Measurements from ENCODE around the gene CA9. TPM values are rescaled to one million over a fixed set of nuclear protein-coding genes. Genes with fewer than 3 reads are reported as not detected.
A peak's percentile ranks its signal among the peaks of the same experiment; 100 is the strongest.

CA9 gene
- total RNA-seq, 1 donor from 2014 or later = not detected

DNA sequence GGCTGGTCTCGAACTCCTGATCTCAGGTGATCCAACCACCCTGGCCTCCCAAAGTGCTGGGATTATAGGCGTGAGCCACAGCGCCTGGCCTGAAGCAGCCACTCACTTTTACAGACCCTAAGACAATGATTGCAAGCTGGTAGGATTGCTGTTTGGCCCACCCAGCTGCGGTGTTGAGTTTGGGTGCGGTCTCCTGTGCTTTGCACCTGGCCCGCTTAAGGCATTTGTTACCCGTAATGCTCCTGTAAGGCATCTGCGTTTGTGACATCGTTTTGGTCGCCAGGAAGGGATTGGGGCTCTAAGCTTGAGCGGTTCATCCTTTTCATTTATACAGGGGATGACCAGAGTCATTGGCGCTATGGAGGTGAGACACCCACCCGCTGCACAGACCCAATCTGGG lies 1.5 kb downstream of the CA9 start:
- DNase-seq (ENCODE audit: low read depth) = no peak

DNA sequence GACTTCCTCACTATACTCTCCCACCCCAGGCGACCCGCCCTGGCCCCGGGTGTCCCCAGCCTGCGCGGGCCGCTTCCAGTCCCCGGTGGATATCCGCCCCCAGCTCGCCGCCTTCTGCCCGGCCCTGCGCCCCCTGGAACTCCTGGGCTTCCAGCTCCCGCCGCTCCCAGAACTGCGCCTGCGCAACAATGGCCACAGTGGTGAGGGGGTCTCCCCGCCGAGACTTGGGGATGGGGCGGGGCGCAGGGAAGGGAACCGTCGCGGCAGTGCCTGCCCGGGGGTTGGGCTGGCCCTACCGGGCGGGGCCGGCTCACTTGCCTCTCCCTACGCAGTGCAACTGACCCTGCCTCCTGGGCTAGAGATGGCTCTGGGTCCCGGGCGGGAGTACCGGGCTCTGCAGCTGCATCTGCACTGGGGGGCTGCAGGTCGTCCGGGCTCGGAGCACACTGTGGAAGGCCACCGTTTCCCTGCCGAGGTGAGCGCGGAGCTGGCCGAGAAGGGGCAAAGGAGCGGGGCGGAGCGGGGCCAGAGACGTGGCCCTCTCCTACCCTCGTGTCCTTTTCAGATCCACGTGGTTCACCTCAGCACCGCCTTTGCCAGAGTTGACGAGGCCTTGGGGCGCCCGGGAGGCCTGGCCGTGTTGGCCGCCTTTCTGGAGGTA lies 2.1 kb downstream of the CA9 start:
- DNase-seq (ENCODE audit: low read depth) = no peak

DNA sequence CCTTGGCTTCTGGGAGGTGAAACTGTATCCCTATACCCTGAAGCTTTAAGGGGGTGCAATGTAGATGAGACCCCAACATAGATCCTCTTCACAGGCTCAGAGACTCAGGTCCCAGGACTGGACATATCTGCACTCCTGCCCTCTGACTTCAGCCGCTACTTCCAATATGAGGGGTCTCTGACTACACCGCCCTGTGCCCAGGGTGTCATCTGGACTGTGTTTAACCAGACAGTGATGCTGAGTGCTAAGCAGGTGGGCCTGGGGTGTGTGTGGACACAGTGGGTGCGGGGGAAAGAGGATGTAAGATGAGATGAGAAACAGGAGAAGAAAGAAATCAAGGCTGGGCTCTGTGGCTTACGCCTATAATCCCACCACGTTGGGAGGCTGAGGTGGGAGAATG lies 5.4 kb downstream of the CA9 start:
- DNase-seq (ENCODE audit: low read depth) = no peak

DNA sequence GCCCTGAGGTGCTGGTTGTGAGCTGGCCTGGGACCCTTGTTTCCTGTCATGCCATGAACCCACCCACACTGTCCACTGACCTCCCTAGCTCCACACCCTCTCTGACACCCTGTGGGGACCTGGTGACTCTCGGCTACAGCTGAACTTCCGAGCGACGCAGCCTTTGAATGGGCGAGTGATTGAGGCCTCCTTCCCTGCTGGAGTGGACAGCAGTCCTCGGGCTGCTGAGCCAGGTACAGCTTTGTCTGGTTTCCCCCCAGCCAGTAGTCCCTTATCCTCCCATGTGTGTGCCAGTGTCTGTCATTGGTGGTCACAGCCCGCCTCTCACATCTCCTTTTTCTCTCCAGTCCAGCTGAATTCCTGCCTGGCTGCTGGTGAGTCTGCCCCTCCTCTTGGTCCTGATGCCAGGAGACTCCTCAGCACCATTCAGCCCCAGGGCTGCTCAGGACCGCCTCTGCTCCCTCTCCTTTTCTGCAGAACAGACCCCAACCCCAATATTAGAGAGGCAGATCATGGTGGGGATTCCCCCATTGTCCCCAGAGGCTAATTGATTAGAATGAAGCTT lies 6.1 kb downstream of the CA9 start:
- no peak for DNase-seq (ENCODE audit: low read depth)

DNA sequence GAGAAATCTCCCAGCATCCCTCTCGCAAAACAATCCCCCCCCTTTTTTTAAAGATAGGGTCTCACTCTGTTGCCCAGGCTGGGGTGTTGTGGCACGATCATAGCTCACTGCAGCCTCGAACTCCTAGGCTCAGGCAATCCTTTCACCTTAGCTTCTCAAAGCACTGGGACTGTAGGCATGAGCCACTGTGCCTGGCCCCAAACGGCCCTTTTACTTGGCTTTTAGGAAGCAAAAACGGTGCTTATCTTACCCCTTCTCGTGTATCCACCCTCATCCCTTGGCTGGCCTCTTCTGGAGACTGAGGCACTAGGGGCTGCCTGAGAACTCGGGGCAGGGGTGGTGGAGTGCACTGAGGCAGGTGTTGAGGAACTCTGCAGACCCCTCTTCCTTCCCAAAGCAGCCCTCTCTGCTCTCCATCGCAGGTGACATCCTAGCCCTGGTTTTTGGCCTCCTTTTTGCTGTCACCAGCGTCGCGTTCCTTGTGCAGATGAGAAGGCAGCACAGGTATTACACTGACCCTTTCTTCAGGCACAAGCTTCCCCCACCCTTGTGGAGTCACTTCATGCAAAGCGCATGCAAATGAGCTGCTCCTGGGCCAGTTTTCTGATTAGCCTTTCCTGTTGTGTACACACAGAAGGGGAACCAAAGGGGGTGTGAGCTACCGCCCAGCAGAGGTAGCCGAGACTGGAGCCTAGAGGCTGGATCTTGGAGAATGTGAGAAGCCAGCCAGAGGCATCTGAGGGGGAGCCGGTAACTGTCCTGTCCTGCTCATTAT lies 6.8 kb downstream of the CA9 start:
- DNase-seq (ENCODE audit: low read depth) = peak; percentile 76

DNA sequence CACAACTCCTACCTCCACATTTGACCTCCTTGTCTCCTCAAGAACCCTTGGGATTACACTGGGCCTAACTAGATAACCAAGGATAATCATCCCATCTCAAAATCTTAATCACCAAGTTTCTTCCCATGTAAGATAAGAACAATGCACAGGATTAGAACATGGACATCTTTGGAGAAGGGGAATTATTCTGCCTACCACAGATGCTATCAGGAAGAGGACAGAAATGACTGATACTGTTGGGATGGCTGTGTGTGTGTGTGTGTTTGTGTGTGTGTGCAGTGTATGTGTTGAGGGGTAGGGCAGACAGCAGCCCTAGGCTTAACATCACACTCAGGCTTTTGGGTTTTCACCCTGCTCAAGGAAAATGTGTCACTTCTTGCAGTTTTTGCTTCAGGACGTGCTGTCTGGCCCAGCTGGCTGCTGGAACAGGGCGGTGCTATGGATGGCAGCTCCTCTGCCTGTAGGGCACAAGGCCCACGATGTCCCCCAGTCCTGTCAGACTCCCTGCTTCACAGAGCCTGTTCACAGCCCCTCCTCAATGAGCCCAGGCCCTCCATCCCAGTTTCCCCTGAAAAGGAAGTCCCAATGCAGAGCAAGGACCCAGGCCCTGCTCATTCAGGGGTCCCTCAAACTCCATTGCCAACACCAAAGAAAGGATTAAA lies 7.7 kb downstream of the CA9 start:
- DNase-seq (ENCODE audit: low read depth) = peak; percentile 76

DNA sequence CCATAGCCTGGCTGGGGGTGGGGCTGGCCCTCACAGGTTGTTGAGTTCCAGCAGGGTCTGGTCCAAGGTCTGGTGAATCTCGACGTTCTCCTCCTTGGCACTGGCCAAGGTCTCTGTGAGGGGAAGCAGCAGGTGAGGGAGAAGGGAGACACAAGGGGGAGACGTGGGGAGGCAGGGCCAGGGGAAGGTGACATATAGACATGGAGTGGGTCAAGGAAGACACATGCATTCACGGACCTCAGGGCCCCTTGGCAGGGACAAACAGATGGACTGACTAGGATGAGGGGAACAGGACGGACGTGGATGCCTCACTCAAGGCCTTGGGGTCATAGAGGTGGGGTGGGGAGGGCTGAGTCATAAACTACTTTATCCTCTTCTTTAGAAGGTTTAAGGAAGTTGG lies 8.3 kb downstream of the CA9 start:
- DNase-seq (ENCODE audit: low read depth) = peak; percentile 75

DNA sequence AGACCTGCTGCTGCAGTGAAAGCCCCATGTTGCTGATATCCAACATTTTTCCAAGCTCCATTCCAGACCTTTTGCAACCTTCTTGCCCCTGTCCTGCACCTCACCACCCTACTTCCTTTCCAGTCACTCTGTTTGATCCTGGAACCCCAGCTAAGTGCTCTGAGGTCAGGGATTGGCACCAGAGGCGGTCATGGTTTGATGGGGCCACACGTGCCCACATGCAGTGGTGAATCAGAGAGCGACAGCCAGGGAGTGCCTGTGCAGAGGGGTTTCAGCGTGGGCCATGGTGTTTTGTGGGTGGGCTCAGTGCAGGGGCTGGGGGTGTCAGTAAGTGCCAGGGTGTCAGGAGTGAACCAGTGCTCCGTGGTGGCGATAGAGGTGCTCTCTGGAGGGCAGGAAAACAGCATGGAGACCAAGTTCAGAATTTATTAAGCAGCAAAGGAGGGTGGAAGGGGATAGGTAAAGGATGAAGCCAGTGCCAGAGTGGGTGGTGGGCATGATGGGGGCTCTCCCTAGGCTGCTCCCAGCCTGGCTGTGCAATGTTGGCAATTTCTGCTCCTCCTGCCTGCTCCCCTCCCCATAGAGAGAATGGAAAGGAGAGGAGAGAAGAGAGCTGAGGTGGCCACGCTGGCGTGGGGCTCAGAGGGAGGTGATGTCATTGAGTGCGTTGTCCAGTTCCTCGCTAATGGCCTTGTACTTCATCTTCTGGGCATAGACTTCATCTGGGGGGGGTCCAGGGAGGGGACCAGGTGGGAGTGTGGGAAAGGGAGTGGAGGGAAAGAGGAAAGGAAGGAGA lies 9.0 kb downstream of the CA9 start:
- peak; percentile 43 for DNase-seq (ENCODE audit: low read depth)

DNA sequence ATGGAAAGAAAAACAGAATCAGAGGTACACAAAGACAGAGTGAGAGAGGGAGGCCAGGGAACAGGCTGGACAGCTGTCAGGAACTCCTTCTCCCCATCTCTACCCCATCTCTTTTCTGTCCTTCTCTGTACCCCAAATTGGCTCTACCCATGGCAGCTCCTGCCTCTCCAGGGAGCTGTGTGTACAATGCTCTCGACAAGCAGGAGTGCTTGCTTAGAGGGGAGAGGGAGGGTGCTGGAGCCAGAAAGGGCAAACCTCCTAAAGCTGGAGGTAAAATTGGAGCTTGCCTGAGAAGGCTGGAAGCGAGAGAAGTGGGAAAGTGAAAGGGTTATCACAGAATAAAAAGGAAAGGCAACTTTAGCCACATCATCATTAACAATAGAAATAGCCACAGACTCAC lies 9.6 kb downstream of the CA9 start:
- DNase-seq (ENCODE audit: low read depth) = no peak

DNA sequence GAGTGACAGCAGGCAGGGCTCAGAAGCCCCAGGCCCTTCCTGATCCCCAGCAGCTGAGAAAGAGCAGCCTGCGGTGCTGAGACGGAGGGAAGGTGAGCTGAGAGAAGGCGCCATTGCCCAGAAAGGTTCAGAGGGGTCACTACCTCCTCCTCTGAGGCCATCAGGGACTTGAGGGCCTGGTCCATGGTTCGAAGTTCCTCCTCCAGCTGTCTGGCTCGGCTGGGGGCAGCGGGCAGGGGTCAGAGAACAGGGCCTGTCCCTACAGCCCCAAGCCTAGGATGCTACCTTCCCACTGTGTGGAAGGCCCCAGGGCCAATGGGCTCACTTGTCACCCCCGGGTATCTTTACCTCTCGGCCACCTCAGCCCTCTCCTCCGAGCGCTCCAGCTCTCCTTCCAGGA lies 11.2 kb downstream of the CA9 start:
- no peak for DNase-seq (ENCODE audit: low read depth)

DNA sequence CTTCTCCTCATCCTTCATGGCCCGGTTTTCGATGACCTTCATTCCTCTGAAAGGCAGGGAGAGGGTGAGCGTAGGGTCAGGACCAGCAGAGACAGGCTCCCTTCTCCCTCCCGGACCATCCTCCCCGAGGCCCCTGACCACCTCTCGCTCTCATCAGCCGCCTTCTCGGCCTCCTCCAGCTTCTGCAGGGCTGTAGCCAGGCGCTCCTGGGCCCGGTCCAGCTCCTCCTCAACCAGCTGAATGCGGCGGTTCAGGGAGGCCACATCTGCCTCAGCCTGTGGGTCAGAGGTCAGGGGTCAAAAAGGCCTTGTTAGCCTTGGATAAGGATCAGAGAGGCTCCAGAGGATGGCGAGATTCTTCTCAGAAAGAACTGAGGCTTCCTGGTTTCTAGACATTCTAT lies 11.8 kb downstream of the CA9 start:
- DNase-seq (ENCODE audit: low read depth) = no peak

DNA sequence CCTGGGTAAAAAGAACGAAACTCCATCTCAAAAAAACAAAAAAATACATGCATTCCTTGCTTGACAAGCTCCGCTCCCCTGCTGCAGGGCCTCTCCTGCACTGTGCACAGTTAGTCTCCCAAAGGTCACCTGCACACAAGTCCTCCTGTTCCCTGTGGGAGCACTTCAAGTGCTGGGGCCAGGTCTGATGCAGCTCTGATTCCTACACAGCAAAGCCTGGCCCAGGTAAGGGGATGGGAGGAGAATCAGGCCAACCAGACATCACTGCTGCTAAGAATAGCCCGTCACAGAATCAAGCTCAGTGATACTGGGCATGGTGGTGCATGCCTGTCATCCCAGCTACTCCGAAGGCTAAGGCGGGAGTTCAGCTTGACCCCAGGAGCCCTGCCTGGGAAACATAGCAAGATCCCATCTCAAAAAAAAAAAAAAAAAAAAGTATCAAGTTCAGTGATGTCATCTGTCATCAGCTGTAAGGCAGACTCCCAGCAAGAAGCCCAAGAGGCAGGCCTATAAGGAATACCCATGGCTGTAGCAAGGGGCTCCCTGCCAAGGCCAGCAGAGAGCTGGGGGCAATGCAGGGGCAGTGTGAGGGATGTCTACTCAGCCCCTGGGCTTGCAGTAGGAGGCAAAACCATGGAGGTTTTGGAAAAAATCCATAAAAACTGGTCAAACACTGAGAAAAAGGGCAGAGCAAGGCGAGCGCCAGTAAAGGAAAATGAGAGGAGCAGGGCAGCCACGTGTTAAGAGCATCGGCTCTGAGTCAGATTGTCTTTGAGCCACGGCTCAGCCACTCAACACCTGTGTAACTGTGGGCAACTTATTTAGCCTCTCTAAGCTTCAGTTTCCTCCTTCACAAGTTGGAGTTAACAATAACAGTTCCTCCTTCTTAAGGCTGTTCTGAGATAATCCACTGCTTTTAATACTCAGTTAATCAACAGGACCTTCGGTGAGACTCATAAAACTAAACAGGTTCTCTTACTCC lies 12.8 kb downstream of the CA9 start:
- peak; percentile 64 for DNase-seq (ENCODE audit: low read depth)

DNA sequence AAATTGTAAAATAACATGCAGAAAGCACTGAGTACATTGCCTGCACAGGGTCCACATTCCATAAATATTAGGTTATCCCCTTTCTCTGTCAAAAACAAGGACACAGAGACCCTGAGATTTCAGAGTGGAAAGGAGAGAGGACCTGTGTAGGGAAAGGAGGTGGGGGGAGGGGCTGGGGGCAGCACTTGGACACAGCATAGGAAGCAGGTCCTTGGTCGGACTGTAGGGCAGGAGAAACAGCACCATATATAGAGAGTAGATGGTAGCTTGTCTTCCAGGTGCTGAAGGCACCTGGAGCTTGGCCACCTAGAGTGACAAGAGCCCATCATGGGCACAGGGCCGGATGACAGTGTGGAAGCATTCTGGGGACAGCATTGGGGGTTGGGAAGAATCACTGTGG lies 13.6 kb downstream of the CA9 start:
- DNase-seq (ENCODE audit: low read depth) = peak; percentile 36

DNA sequence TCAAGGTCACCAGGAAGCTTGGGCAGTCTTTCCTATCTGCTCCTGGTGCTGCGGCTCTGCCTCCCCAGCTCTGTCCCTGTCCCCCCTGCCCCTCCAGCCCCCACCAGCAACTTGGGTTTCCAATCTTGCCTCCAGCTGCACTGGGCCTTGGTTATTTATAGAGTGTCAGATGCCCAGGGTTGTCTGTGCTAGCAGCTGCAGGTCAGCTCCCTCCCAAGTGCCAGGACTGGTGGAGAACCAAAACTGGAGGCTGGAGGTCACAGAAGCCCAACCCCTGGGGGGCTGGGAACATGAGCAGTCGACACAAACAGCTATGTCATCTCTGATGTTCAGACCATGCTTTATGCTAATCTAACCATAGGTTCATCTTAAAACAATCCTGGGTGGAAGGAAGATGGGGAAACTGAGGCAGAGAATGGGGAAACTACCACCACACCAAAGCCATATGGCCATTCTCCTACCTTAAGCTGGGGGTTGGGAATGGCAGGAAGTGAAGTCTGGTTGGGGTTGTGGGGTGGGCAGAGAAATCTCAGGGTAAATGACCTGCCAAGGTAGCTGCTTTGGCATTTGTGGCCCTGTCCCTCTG lies 14.3 kb downstream of the CA9 start:
- DNase-seq (ENCODE audit: low read depth) = peak; percentile 91

DNA sequence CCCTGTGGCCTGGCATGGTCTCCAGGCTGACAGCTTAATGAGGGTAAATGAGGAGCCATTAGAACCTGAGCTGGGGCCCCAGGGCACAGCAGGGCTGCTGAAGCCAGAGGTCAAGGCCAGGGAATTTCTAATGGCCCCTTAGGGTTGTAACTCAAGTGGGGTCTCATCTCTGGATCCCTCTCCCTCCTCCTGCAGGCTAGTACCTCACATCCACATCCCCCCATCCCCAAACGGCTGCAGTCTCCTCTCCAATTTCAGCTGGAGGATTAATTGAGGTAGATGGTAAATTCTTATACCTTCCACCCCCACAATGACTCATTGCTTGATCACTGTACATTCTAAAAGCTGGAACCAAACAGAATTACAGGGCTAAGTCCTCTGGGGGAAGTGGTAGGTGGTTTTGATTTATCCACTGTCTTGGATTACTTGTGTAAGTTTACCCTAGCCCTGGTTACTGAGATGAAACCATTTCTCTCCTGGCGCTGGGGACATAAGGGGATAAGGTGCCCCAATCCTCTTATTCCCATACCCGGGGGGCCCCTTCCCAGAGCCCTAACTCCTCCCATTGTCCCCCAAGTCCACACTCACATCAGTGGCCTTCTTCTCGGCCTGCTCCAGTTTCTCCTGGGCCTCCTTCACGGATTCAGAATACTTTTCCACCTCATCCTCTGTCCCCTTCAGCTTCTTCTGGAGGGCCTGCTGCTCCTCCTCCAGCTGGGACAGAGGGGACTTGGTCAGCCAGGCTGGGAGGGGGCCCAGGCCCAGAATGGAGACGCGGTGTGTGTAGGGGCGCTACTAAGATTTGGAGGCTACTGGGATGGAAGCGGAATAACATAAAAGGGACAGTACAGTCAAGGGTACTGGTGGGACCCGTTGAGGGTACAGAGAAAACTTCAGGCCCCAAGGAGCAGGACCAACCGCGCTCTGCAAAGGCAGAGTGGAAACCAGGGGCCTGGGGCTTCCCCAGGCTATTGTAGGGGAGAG lies 15.1 kb downstream of the CA9 start:
- DNase-seq (ENCODE audit: low read depth) = peak; percentile 63

DNA sequence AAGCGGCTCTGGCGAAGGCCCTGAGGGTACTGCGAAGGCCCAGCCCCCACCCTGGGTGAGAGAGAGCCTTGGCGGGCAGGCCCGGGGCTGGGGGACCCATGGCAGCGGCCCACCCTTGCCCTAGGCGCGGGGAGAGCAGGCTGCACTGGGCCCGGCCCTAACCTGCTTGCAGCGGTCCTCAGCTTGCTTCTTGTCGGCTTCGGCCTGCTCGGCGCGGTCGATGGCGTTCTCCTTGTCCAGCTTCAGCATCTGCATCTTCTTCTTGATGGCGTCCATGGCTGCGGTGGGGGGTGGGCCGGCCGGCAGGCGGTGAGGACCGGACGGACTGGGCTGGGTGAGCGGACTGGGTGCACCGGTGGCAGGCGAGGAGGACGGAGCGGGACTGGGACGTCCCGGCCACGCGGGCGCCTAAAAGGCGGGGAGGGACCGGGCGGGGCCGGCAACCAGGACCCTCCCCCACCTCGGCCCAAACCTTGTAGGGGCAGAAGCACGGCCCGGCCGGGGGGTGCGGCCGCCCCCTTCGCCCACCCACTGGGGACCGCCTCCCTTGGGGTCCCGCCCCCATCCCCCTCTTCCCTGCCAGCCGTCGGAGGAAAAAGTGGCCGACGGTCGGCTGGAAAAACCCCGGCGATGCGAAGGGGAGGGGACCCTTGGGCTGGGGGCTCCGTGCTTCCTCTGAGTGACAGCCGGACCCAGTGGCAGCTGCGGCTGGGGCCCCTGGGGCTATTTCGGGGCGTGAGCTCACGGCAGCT lies 16.0 kb downstream of the CA9 start, which contains the start of gene TPM2:
Gene TPM2 (minus strand): TSS at position 384 of the 752 bp plus-strand sequence. CDS start 108 bp downstream, at position 276.
- DNase-seq (ENCODE audit: low read depth) = no peak

DNA sequence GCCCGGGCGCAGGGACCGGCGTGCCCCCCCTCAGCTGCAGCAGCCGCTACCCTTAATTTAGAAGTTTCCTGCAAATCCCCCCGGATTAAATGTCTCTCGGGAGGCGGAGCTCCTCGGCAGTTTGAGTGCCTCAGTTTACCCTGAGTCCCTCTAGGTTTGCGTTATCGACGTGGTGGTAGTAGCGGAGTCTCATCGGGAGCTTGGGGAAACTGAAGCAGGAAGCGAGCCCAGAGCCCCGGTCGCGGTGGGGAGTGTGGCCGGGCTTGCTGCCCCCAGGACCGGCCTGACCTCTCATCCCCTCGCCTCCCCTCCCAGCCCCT lies 16.5 kb downstream of the CA9 start:
- DNase-seq (ENCODE audit: low read depth) = peak; percentile 99
